GM18520 (cell line): ENCODE data around the gene RAN.
A peak's percentile ranks its signal among the peaks of the same experiment; 100 is the strongest.
"Not testable (repeated sequence)": the region's sequence is repeated elsewhere in the genome, so short reads cannot be mapped to it uniquely, and the experiment has no call there.

ENCODE experiments used
- ATAC-seq: cut with Tn5 transposase; IDR thresholded peaks from one replicate; pipeline ENCODE4 v1.9.1; 2021; ENCODE audit not compliant: unreplicated experiment

RAN gene

GRCh38 chr12:130848785-130849305 lies 23.0 kb upstream of the RAN start:
- ATAC-seq, result not testable (repeated sequence)

- no peak for ATAC-seq
Measured at GRCh38 chr12:130849561-130850417, 22.1 kb upstream of the RAN start.

DNA sequence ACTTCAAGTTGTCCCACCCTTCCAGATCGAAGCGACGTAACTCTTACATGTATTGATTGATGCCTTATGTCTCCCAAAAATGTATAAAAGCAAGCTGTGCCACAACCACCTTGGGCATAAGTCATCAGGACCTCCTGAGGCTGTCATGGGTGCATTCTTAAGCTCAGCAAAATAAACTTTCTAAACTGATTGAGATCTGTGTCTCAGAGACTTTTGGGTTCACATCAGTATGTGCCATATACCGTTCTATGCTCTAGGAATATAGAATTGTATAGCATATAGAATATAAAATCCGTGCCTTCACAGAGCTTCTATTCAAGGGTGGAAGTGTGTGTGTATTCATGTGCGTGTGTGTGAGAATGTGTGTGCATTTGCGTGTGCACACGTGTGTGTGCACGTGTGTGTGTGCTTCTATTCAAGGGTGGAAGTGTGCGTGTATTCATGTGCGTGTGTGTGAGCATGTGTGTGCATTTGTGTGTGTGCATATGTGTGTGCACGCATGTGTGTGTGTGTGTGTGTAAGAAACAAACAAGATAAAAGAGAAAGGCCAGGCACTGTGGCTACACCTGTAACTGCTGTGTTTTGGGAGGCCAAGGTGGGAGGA lies 21.3 kb upstream of the RAN start:
- no peak for ATAC-seq

GRCh38 chr12:130856088-130856487 lies 15.8 kb upstream of the RAN start:
- no peak for ATAC-seq

- ATAC-seq, result no peak
Measured at GRCh38 chr12:130858084-130858483, 13.8 kb upstream of the RAN start.

DNA sequence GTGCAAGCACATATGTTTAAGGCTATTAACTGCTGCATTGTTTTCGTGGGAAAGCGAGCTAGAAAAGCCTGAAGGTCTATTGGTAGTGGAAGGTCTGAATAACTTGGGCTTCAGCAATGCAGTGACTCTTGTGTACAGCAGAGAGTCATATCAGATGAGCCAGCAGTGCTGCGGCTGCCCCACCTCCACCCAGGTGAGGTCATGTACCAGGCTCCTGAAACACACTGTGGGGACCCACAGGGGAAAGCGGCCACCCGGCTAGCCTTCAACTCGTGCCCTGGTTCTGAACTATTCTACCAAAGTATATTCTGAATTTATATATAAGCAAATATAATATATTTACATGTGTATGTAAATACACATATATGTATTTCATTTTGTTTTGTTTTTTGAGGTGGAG lies 12.7 kb upstream of the RAN start:
- no peak for ATAC-seq

- no peak for ATAC-seq
Measured at GRCh38 chr12:130860311-130860710, 11.6 kb upstream of the RAN start.

DNA sequence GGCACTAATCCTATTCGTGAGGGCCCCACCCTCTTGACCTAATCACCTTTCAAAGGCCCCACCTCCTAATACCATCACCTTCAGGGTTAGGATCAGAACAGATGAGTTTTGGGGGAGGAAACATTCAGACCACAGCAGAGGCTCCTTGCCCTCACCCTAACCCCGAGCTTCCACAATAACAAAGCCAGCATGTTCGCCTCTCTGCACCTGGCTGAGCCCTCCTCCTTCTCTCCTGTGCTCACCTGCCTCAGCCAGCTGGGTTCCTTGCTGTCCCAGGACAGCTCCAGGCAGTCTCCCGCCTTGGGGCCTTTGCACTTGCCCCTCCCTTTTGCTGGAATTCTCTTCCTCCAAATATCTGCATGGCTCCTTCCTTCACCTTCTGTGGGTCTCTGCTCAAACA lies 9.7 kb upstream of the RAN start:
- no peak for ATAC-seq

GRCh38 chr12:130862771-130863170 lies 9.1 kb upstream of the RAN start:
- ATAC-seq, result not testable (repeated sequence)

- no peak for ATAC-seq
Measured at GRCh38 chr12:130863298-130863697, 8.6 kb upstream of the RAN start.

- ATAC-seq, result no peak
Measured at GRCh38 chr12:130868412-130868811, 3.5 kb upstream of the RAN start.

DNA sequence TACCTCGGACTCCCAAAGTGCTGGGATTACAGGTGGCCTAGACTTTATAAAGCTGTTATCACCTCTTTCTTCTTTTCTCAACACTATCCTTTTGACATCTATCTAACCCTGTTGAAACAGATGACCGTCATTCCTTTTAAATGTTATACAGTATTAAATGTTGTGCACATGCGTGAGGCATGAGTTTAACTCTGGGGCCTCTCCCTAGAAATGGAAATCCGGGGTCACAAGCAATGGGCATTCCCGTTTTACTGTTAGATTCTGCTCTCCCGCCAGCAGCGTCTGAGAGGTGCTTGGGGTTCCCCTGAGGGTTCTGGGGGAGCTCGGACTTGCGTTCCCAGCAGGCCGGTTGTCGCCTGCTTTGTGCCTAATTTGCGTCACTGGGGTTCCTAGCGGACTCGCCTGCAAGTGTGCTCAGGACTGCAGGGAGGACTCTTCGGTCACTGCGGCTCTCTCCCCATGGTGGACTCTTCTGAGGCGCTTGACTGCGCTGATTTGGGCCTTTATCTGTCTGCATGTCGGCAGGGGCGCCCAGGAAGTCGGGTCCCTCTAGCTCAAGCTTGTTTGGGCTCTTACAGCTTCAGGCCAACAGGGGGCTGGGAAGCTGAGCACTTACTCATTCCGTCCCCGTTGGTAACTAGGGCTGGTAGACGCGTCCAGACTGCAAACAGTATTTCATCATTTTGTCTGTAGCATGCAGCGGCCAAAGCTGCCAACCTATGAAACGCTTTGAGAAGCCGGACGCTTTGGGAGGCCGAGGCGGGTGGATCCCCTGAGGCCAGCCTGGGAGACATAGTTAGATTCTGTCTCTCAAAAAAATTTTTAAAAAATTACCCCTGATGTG lies 1.2 kb upstream of the RAN start:
- peak; percentile 45 for ATAC-seq

DNA sequence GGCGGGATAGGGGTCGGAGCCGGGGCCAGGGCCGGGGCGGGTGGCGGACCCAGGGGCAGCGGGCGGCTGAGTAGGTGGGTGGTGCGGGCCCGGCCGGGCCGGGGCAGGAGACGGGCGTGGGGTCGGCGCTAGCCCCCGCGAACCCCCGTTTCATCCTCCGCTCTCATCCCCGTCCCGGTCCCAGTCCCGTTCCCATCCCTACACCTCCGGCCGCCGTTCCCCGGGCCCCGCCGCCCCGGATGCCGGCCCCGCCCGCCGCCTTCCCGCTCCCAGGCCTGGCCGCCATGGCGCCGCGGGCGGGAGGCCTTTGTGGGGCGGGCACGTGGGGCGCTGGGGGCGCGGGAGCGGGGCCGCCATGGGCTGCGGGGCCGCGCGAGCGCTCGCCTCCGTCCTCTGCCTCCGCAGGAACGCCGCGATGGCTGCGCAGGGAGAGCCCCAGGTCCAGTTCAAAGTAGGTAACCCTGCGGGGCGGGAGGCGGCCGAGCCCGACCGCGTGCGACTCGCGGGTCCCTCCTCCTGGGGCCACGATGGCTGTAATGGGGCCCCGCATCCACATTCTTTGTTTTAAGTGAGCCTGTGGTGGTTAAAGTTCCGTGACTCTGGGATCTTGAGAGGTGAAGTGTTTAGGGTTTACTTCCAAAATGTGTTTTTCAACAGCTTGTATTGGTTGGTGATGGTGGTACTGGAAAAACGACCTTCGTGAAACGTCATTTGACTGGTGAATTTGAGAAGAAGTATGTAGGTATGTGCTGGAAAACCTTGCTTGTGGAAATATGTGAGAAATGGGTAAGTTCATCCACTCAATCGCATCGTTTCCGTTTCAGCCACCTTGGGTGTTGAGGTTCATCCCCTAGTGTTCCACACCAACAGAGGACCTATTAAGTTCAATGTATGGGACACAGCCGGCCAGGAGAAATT lies 572 bp downstream of the RAN start:
- peak; percentile 4 for ATAC-seq

- no peak for ATAC-seq
Measured at GRCh38 chr12:130873106-130873795, 1.4 kb downstream of the RAN start.

GRCh38 chr12:130873825-130874224 lies 2.0 kb downstream of the RAN start:
- ATAC-seq, result no peak

- ATAC-seq, result no peak
Measured at GRCh38 chr12:130874696-130875095, 2.8 kb downstream of the RAN start.

DNA sequence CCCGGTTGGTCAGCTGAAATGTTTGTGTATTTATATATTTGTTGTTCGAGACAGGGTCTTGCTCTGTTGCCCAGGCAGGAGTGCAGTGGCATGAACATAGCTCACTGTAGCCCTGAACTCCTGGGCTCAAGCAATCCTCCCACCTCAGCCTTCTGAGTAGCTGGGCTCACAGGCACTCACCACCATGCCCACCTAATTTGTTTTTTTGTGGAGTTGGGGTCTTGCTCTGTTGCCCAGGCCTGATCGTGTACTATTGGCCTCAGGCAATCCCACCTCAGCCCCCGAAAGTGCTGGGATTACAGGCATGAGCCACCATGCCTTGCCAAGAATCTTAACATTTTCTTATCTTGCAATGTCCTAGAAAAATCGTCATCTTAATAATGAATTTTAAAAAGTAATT lies 3.3 kb downstream of the RAN start:
- no peak for ATAC-seq

- ATAC-seq, result not testable (repeated sequence)
Measured at GRCh38 chr12:130875708-130876107, 3.8 kb downstream of the RAN start.

- ATAC-seq, result no peak
Measured at GRCh38 chr12:130876297-130876696, 4.4 kb downstream of the RAN start.

DNA sequence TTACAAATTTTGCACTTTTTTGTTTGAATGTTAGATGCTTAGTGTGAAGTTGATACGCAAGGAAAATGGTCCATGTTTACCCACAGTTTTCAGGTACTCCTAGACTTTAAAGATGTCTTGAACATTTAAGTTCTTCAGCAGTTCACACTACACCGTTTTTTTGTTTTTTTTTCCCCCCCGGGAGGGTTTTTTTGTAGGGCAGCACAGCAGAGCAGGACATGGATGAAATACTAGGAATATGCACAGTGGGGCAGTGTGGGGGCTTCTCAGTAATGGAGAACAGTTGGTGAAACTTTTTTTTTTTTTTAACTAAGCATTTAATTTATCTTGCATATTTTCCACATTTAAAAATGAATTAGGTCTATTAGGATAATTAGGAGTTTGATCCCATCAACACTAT lies 4.9 kb downstream of the RAN start:
- no peak for ATAC-seq
